Measurements from ENCODE around the gene PDZRN3.
A peak's percentile ranks its signal among the peaks of the same experiment; 100 is the strongest.

Gene PDZRN3

GRCh38 chr3:73559749-73560148, 65.0 kb downstream of the PDZRN3 start:
- no peak overlapping the region for H2AFZ ChIP-seq (ENCODE audit: low read length, unreplicated experiment)
- no peaks in the 10 kb centered on the region for H3K36me3 ChIP-seq (ENCODE audit: insufficient read depth, low read length)
- H3K4me1 ChIP-seq (ENCODE audit: control insufficient read depth, insufficient read depth, low read length, unreplicated experiment) = peaks cover 27% of the 10 kb centered on the region
- H3K27ac ChIP-seq (ENCODE audit: low read depth, low read length) = no peak overlapping the region
- no peaks in the 10 kb centered on the region for H3K27me3 ChIP-seq (ENCODE audit: insufficient read depth, low read length)
- no peaks in the 10 kb centered on the region for H3K79me2 ChIP-seq (ENCODE audit: control insufficient read depth, insufficient read depth, low read length, unreplicated experiment)
- H3K4me3 ChIP-seq (ENCODE audit: low read depth, low read length) = no peak overlapping the region

GRCh38 chr3:73558727-73559075, 66.0 kb downstream of the PDZRN3 start:
- no peaks in the 10 kb centered on the region for H3K36me3 ChIP-seq (ENCODE audit: insufficient read depth, low read length)
- H3K4me3 ChIP-seq (ENCODE audit: low read depth, low read length) = no peak overlapping the region
- no peaks in the 10 kb centered on the region for H3K27me3 ChIP-seq (ENCODE audit: insufficient read depth, low read length)
- no peak overlapping the region for H2AFZ ChIP-seq (ENCODE audit: low read length, unreplicated experiment)
- H3K4me1 ChIP-seq (ENCODE audit: control insufficient read depth, insufficient read depth, low read length, unreplicated experiment) = peaks cover 18% of the 10 kb centered on the region
- no peak overlapping the region for H3K27ac ChIP-seq (ENCODE audit: low read depth, low read length)
- no peaks in the 10 kb centered on the region for H3K79me2 ChIP-seq (ENCODE audit: control insufficient read depth, insufficient read depth, low read length, unreplicated experiment)

- H3K27me3 ChIP-seq (ENCODE audit: insufficient read depth, low read length) = no peaks in the 10 kb centered on the region
- 0 out of 2 replicates have a peak overlapping the region, but pooled peaks have one; percentile 7 for H3K4me3 ChIP-seq (ENCODE audit: low read depth, low read length)
- no peak overlapping the region for H2AFZ ChIP-seq (ENCODE audit: low read length, unreplicated experiment)
Measured at GRCh38 chr3:73557986-73558726, 66.6 kb downstream of the PDZRN3 start.

GRCh38 chr3:73556520-73557372, 68.0 kb downstream of the PDZRN3 start:
- H3K4me3 ChIP-seq (ENCODE audit: low read depth, low read length) = no peak overlapping the region
- H3K27ac ChIP-seq (ENCODE audit: low read depth, low read length) = no peak overlapping the region
- no peaks in the 10 kb centered on the region for H3K27me3 ChIP-seq (ENCODE audit: insufficient read depth, low read length)
- no peak overlapping the region for H2AFZ ChIP-seq (ENCODE audit: low read length, unreplicated experiment)
- H3K4me1 ChIP-seq (ENCODE audit: control insufficient read depth, insufficient read depth, low read length, unreplicated experiment) = peaks cover 15% of the 10 kb centered on the region
- no peaks in the 10 kb centered on the region for H3K36me3 ChIP-seq (ENCODE audit: insufficient read depth, low read length)
- H3K79me2 ChIP-seq (ENCODE audit: control insufficient read depth, insufficient read depth, low read length, unreplicated experiment) = no peaks in the 10 kb centered on the region

More at GRCh38 chr3:73557986-73558726, 66.6 kb downstream of the PDZRN3 start:
- no peaks in the 10 kb centered on the region for H3K79me2 ChIP-seq (ENCODE audit: control insufficient read depth, insufficient read depth, low read length, unreplicated experiment)
- H3K27ac ChIP-seq (ENCODE audit: low read depth, low read length) = no peak overlapping the region
- peaks cover 15% of the 10 kb centered on the region for H3K4me1 ChIP-seq (ENCODE audit: control insufficient read depth, insufficient read depth, low read length, unreplicated experiment)
- H3K36me3 ChIP-seq (ENCODE audit: insufficient read depth, low read length) = no peaks in the 10 kb centered on the region

- Histone ChIP-seq H3K79me2 (ENCODE audit: control insufficient read depth, insufficient read depth, low read length, unreplicated experiment) (no peaks in the 10 kb centered on the region), H3K27ac (ENCODE audit: low read depth, low read length) (no peak overlapping the region), H3K4me3 (ENCODE audit: low read depth, low read length) (no peak overlapping the region), H3K4me1 (ENCODE audit: control insufficient read depth, insufficient read depth, low read length, unreplicated experiment) (peaks cover 15% of the 10 kb centered on the region), H2AFZ (ENCODE audit: low read length, unreplicated experiment) (no peak overlapping the region), H3K27me3 (ENCODE audit: insufficient read depth, low read length) (no peaks in the 10 kb centered on the region), H3K36me3 (ENCODE audit: insufficient read depth, low read length) (no peaks in the 10 kb centered on the region)
Measured at GRCh38 chr3:73555076-73555475, 69.7 kb downstream of the PDZRN3 start.

- Histone ChIP-seq H3K27ac (ENCODE audit: low read depth, low read length) (no peak overlapping the region), H3K27me3 (ENCODE audit: insufficient read depth, low read length) (no peaks in the 10 kb centered on the region), H2AFZ (ENCODE audit: low read length, unreplicated experiment) (no peak overlapping the region), H3K4me3 (ENCODE audit: low read depth, low read length) (no peak overlapping the region), H3K36me3 (ENCODE audit: insufficient read depth, low read length) (no peaks in the 10 kb centered on the region), H3K4me1 (ENCODE audit: control insufficient read depth, insufficient read depth, low read length, unreplicated experiment) (peaks cover 16% of the 10 kb centered on the region), H3K79me2 (ENCODE audit: control insufficient read depth, insufficient read depth, low read length, unreplicated experiment) (no peaks in the 10 kb centered on the region)
Measured at GRCh38 chr3:73552700-73553099, 72.0 kb downstream of the PDZRN3 start.

GRCh38 chr3:73550032-73550431, 74.7 kb downstream of the PDZRN3 start:
- Histone ChIP-seq H3K36me3 (ENCODE audit: insufficient read depth, low read length) (no peaks in the 10 kb centered on the region), H2AFZ (ENCODE audit: low read length, unreplicated experiment) (no peak overlapping the region), H3K4me1 (ENCODE audit: control insufficient read depth, insufficient read depth, low read length, unreplicated experiment) (peaks cover 24% of the 10 kb centered on the region), H3K27me3 (ENCODE audit: insufficient read depth, low read length) (no peaks in the 10 kb centered on the region), H3K27ac (ENCODE audit: low read depth, low read length) (no peak overlapping the region), H3K4me3 (ENCODE audit: low read depth, low read length) (no peak overlapping the region), H3K79me2 (ENCODE audit: control insufficient read depth, insufficient read depth, low read length, unreplicated experiment) (no peaks in the 10 kb centered on the region)

- H3K27ac ChIP-seq (ENCODE audit: low read depth, low read length) = no peak overlapping the region
Measured at GRCh38 chr3:73549051-73549600, 75.6 kb downstream of the PDZRN3 start.

GRCh38 chr3:73548436-73548835, 76.3 kb downstream of the PDZRN3 start:
- Histone ChIP-seq H3K4me3 (ENCODE audit: low read depth, low read length) (no peak overlapping the region), H3K79me2 (ENCODE audit: control insufficient read depth, insufficient read depth, low read length, unreplicated experiment) (no peaks in the 10 kb centered on the region), H3K4me1 (ENCODE audit: control insufficient read depth, insufficient read depth, low read length, unreplicated experiment) (peaks cover 24% of the 10 kb centered on the region), H2AFZ (ENCODE audit: low read length, unreplicated experiment) (peak overlapping the region; percentile 77), H3K36me3 (ENCODE audit: insufficient read depth, low read length) (no peaks in the 10 kb centered on the region), H3K27me3 (ENCODE audit: insufficient read depth, low read length) (no peaks in the 10 kb centered on the region), H3K27ac (ENCODE audit: low read depth, low read length) (peak overlapping the region; percentile 76)

More at GRCh38 chr3:73549051-73549600, 75.6 kb downstream of the PDZRN3 start:
- Histone ChIP-seq H3K4me1 (ENCODE audit: control insufficient read depth, insufficient read depth, low read length, unreplicated experiment) (peaks cover 24% of the 10 kb centered on the region), H3K79me2 (ENCODE audit: control insufficient read depth, insufficient read depth, low read length, unreplicated experiment) (no peaks in the 10 kb centered on the region), H3K27me3 (ENCODE audit: insufficient read depth, low read length) (no peaks in the 10 kb centered on the region), H3K36me3 (ENCODE audit: insufficient read depth, low read length) (no peaks in the 10 kb centered on the region), H2AFZ (ENCODE audit: low read length, unreplicated experiment) (no peak overlapping the region), H3K4me3 (ENCODE audit: low read depth, low read length) (no peak overlapping the region)

GRCh38 chr3:73547427-73548248, 77.1 kb downstream of the PDZRN3 start:
- peaks cover 24% of the 10 kb centered on the region for H3K4me1 ChIP-seq (ENCODE audit: control insufficient read depth, insufficient read depth, low read length, unreplicated experiment)
- H3K79me2 ChIP-seq (ENCODE audit: control insufficient read depth, insufficient read depth, low read length, unreplicated experiment) = no peaks in the 10 kb centered on the region
- H3K36me3 ChIP-seq (ENCODE audit: insufficient read depth, low read length) = no peaks in the 10 kb centered on the region
- H2AFZ ChIP-seq (ENCODE audit: low read length, unreplicated experiment) = peak overlapping the region; percentile 77
- no peaks in the 10 kb centered on the region for H3K27me3 ChIP-seq (ENCODE audit: insufficient read depth, low read length)
- H3K27ac ChIP-seq (ENCODE audit: low read depth, low read length) = peak overlapping the region; percentile 76
- H3K4me3 ChIP-seq (ENCODE audit: low read depth, low read length) = peak overlapping the region; percentile 53
